ENCODE data around the gene ZNF273. TPM values are rescaled to one million over a fixed set of nuclear protein-coding genes. Genes with fewer than 3 reads are reported as not detected.
A peak's percentile ranks its signal among the peaks of the same experiment; 100 is the strongest.

Gene ZNF273
- total RNA-seq, 1 donor from 2014 or later, result 15.4 TPM

GRCh38 chr7:64876792-64877713, 26.0 kb upstream of the ZNF273 start:
- DNase-seq (ENCODE audit: low spot score), result no peak

DNA sequence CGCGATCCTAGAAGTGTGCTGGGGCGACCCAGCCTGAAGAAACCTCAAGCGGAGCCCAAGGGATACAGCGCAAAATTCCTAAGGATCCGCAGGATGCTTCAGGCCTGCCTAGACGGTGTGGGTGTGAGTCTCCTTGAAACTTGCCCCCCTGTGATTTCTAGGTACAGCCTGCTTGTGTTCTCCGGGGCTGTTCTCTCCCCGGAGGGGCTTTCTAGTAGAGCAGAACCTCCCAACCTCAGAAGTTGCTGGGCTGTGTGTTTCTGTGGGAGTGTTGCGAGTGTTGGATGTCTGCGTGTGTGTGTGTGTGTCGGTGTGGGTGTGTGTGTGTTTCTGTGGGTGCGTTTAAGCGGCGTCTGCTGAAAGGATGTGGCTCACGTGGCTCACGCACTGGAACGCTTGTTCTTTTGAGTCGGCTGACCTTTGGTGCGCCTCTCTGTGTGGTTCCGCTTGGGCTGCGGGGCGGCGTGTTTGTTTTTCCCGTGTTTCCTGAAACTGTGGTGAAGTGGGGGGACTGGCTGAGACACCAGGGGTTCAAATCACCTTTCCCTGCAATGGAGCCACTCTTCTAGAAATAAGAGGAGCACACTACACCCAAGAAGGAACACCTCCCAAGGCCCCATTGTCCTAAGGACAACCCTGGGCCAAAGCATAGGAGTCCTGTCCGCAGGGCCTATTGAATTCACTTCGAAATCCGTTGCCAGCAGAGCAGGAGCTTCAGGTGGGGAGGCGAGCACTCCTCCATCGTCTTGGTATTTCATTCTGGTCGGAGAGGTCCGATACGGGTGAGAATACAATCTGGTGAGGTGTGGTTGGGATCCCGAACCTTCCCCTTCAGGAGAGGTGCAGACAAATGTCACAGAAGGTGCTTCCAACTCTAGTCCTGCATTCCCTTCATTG, 25.1 kb upstream of the ZNF273 start:
- no peak for DNase-seq (ENCODE audit: low spot score)

DNA sequence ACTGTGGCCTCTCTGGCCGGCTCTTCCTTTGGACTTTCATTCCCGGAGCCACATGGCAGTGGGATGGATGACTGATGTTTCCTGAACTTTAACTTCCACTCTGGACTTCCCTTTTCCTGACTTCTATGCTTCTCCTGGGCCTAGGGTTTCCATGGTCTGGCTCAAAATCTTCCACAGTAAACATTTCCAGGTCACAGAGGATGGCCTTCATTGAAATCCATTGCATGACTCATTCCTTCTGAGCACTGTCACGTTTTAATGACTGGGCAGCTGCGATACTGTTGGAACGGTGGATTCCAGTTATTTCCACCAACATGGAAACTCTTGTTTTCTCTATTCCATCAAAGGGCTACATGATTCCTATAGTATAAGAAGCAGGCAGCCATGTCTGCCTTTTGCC, 24.4 kb upstream of the ZNF273 start:
- DNase-seq (ENCODE audit: low spot score), result no peak

DNA sequence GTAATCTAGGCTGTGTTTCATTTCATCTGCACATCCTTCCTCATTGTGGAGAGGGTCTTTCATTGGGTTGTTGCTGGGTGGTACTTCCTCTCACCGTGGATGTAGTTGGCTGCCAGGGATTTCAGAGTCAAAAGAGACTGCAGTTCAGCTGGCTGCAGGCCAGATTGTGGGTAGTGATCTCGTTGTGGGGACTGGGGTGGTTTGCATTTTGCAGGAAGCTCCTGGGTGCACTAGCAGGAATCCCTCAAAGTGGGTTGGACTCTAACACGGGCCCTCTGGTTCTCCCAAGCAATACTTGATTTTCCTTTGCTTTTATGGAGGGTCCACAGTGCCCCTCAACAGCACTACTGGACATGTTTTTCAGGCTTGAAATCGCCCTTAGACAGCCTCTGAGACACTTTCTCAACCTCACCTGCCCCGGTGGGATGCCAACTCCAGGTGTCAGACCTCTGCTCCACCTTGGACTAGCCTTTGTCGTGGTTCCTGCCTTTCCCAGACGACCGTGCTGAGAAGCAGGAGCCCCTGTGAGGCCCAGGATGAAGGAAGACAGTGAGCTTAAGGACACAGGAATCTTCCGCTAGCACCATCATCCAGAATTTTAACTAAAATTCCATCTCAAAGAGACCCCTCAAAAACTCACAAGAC, 23.9 kb upstream of the ZNF273 start:
- no peak for DNase-seq (ENCODE audit: low spot score)

- DNase-seq (ENCODE audit: low spot score), result no peak
Measured at GRCh38 chr7:64879800-64880199, 23.3 kb upstream of the ZNF273 start.

- no peak for DNase-seq (ENCODE audit: low spot score)
Measured at GRCh38 chr7:64880322-64881297, 22.5 kb upstream of the ZNF273 start.

DNA sequence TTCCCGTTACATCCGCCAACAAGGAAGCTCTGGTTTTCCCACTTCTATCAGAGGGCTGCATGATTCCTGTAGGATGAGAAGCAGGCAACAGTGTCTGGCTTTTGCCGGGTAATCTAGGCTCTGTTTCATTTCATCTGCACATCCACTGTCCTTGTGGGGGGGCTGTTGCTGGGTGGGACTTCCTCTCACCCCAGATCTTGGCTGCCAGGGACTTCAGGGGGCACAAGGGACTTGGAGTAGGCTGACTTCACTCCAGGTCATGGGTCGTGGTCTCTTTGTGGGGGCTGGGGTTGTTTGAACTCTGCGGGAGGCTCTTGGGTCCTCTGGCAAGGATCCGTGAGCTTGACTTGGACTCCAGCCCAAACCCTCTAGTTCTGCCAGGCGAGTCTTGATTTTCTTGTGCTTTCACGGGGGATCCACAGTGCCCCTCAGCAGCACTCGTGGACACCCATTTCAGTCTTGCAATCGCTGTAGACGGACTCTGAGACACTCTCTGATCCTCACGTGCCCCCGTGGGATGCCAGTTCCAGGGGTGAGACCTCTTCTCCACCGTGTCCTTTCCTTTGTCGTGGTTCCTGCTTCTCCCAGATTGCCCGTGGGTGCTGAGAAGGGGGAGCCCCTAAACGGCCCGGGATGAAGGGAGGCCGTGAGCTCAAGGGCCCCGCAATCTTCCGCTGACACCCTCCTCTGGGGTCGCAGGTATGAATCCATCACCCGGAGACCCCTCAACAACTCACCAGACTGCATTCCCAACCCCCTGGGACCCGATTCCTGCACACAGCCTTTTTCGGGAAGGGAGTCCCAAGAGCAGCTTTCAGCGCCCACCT, 21.4 kb upstream of the ZNF273 start:
- DNase-seq (ENCODE audit: low spot score), result no peak

DNA sequence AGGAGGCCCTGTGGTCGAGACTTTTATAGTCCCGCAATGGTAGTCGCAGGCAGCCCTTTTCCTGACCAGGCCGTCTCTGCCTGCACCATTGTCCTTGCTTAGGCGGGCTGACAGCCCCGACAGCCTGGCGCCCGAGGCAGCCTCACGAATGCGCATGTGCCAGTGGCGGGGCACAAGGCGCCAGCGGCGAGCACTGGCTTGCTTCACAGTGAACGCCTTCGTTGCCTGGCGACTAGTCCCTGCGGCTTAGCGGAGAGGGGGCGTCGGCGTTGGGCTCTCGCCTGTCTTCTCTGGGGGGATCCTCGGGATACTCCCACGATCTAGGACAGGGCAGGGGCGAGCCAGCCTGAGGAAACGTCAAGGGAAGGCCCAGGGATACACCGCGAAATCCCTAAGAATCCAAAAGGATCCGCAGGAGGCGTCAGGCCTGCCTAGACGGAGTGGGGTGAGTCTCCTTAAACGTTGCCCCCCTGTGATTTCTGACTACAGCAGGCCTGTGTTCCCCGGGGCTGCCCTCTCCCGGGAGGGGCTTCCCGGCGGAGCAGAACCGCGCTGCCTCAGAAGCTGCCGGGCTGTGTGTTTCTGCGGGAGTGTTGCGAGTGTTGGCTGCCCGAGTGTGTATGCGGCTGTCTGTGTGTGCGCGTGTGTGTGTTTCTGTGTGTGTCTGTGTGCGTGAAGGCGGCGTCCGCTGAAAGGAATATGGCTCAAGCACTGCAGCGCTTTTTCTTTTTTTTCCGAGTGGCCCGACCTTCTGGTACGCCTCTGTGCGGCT, 20.5 kb upstream of the ZNF273 start:
- peak; percentile 34 for DNase-seq (ENCODE audit: low spot score)

GRCh38 chr7:64883113-64883905, 19.8 kb upstream of the ZNF273 start:
- no peak for DNase-seq (ENCODE audit: low spot score)

DNA sequence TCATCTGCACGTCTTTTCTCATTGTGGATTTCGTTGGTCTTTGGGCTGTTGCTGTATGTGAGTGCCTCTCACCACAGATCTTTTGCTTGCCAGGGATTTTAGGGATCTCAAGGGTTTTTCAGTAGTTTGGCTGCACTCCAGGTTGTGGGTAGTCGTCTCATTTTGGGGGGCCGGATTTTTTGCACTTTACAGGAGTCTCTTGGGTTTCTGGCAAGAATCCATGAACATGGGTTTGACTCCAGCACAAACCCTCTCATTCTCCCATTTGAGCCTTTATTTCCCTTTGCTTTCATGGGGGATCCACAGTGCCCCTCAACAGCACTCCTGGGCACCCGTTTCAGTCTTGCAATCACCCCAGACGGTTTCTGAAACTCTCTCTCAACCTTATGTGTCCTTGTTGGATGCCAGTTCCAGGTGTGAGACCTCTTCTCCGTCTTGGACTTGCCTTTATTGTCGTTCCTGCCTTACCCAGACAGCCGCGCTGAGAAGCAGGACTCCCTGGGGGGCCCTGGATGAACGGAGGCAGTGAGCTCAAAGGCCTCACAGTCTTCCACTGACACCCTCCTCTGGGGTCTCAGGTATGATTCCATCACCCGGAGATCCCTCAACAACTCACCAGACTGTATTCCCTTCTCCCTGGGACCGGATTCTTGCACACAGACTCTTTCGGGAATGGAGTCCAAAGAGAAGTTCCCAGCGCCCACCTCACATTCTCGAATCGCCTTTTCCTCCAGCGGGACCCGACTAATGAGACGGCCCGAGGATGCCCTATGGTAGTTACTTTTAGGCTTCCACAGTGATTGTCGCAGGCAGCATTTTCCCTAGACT, 18.8 kb upstream of the ZNF273 start:
- DNase-seq (ENCODE audit: low spot score), result no peak

DNA sequence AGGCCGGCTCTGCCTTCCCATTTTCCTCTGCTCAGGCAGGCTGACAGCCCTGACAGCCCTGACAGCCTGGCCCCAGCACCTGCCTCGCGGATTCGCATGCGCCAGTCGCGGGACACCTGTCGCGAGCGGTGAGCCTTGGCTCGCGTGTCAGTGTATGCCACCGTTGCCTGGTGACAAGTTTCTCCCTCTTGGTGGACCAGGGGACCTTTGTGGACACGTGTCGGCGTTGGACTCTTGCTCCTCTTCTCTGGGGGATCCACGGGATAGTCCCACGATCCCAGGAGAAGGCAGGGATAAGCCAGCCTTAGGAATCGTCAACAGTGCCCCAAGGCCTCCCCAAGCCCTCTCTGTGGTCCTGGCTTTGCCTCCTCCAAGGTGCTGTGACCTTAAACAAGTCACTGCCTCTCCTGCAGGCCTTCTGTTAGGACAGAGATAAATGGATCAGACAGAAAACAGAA, 18.1 kb upstream of the ZNF273 start:
- no peak for DNase-seq (ENCODE audit: low spot score)

GRCh38 chr7:64885520-64886240, 17.4 kb upstream of the ZNF273 start:
- no peak for DNase-seq (ENCODE audit: low spot score)

GRCh38 chr7:64886956-64887545, 16.0 kb upstream of the ZNF273 start:
- no peak for DNase-seq (ENCODE audit: low spot score)

DNA sequence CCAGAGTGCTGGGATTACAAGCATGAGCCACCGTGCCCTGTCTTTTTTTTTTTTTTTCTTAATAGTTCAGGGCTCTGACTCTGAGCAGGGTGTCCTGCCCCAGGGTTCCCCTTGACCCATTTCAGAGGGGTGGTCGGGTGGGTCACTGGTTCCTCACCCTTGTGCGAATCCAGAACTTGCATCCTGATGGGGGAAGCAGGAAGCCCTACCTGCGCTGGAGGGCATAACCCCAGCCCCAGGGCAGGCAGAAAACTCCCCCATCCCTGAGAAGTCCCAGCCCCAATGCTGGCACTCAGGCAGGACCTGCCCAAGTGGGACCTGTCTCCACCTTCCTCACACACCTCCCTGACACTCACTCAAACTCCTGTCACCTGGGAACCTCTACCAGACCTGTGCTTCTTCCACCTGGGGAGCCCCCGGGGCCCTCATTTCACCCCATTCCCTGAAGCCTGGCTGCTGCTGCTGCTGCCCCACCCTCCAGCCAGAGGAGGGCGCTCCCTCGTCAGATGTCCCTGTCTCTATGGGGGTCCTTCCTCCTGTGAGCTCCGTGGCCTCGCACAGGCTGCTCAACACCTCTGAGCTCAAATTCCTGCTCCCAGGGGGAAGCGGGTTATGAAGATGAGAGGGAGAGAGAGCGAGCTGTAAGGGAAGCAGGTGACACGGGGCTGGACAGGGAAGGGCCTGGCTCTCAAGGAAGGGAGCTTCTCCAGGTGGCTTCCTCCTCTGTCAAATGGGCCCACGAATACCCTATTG, 15.1 kb upstream of the ZNF273 start:
- no peak for DNase-seq (ENCODE audit: low spot score)

DNA sequence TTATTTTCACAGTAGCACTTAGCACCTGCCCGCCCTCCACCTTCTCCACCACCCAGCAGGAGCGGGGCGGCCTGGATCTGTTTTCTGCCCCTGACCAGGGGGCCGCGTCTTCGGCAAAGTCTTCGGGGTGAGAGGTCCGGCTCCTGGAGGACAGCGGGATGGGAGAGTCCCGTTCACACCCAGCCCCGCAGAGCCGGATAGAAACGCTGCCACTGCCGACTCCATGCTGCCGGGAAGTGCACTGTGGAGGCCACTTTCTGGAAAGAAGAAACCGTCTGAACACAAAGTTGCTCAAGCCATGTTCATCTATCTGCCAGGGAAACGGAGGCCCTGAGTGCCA, 14.5 kb upstream of the ZNF273 start:
- no peak for DNase-seq (ENCODE audit: low spot score)

Measured in umbilical cord (tissue), 2 donors.